ENCODE data around the gene HYAL3. TPM values are rescaled to one million over a fixed set of nuclear protein-coding genes. Genes with fewer than 3 reads are reported as not detected.

Gene HYAL3
- total and polyA plus RNA-seq, 2 of the 13 experiments (the other 11 are each of a cell fraction or from before 2014, with no cell fraction given): 5.5 to 10.4 TPM

DNA sequence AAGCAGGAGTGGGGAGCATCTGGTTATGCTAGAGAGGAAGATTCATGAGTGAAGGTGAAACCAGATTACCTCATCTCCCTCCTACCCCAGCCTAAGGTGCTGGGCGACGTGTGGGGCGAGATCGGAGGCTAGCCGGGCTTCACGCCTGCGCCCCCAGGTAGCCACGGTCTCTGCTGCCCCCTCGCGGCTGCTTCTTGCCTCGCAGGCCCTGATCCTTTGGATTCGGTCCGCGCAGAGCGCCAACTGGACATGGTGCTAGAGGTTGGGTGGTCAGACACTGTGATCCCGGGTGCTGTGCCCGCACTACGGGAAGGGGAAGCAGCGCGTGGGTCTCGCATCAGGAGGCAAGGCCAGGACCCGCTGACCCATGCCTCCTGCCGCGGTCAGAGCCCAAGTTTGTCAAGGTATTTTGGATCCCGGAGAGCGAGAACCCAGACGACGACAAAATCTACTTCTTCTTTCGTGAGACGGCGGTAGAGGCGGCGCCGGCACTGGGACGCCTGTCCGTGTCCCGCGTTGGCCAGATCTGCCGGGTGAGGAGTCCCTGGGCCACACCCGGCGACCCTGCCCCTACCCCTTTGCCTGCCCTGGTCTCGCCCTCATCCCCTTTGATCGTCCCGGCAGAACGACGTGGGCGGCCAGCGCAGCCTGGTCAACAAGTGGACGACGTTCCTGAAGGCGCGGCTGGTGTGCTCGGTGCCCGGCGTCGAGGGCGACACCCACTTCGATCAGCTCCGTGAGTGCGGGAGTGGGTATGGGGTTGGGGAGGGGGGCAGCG is 26.1 kb downstream of the HYAL3 start (continued):
- TF ChIP-seq ZNF7 (CRISPR knock-in tag; IDR thresholded peaks at IDR 0.05) (no peak), SRSF9 (IDR thresholded peaks at IDR 0.05; ENCODE audit: borderline replicate concordance, insufficient read depth, low read depth, low read length, poor library complexity, severe bottlenecking) (no peak), KAT7 (CRISPR knock-in tag; IDR thresholded peaks at IDR 0.05; ENCODE audit: borderline replicate concordance) (peak; percentile 52; the same call in 1 of the 2 replicates), KDM5B (CRISPR knock-in tag; IDR thresholded peaks at IDR 0.05; ENCODE audit: borderline replicate concordance) (peak; percentile 26; the same call in 1 of the 2 replicates), KDM3A (CRISPR knock-in tag; IDR thresholded peaks at IDR 0.05; ENCODE audit: low read depth) (peak; percentile 97), TCF7 (IDR thresholded peaks at IDR 0.05; ENCODE audit: low read depth) (no peak), HDAC2 (CRISPR knock-in tag; IDR thresholded peaks at IDR 0.05) (peak; percentile 73), SYNCRIP (IDR thresholded peaks at IDR 0.05; ENCODE audit: insufficient read depth, low read depth, low read length) (no peak), ZNF746 (CRISPR knock-in tag; IDR thresholded peaks at IDR 0.05) (peak; percentile 36; the same call in 1 of the 2 replicates), KDM4B (CRISPR knock-in tag; IDR thresholded peaks at IDR 0.05) (peak; percentile 89), RBM22 (optimal IDR thresholded peaks at IDR 0.05; ENCODE audit: low read length) (peak; percentile 80), MYC (CRISPR knock-in tag; IDR thresholded peaks at IDR 0.05; ENCODE audit: borderline replicate concordance) (no peak; the same call in 1 of the 2 replicates), ZNF224 (CRISPR knock-in tag; IDR thresholded peaks at IDR 0.05) (no peak), ARNT (IDR thresholded peaks at IDR 0.05) (no peak), ZFP1 (CRISPR knock-in tag; IDR thresholded peaks at IDR 0.05) (peak; percentile 57; the same call in 1 of the 2 replicates), ZBTB7A (CRISPR knock-in tag; IDR thresholded peaks at IDR 0.05) (peak; percentile 72; the same call in 1 of the 2 replicates), ZNF605 (CRISPR knock-in tag; IDR thresholded peaks at IDR 0.05) (no peak), KDM5A (IDR thresholded peaks at IDR 0.05; ENCODE audit: borderline replicate concordance, low read length) (0 out of 2 replicates have a peak, but pooled peaks have one; percentile 53), EEA1 (CRISPR knock-in tag; IDR thresholded peaks at IDR 0.05; ENCODE audit: borderline replicate concordance) (no peak), GABPA (IDR thresholded peaks at IDR 0.05; ENCODE audit: low read depth, low read length) (no peak), GABPA (CRISPR knock-in tag; IDR thresholded peaks at IDR 0.05; ENCODE audit: low read depth) (peak; percentile 45; the same call in 1 of the 2 replicates), ZBTB34 (CRISPR knock-in tag; IDR thresholded peaks at IDR 0.05) (no peak)
- TF ChIP-seq, protein P1, sequence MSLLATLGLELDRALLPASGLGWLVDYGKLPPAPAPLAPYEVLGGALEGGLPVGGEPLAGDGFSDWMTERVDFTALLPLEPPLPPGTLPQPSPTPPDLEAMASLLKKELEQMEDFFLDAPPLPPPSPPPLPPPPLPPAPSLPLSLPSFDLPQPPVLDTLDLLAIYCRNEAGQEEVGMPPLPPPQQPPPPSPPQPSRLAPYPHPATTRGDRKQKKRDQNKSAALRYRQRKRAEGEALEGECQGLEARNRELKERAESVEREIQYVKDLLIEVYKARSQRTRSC (CRISPR knock-in tag; IDR thresholded peaks at IDR 0.05; ENCODE audit: low read depth): no peak
- TF ChIP-seq, protein P2, sequence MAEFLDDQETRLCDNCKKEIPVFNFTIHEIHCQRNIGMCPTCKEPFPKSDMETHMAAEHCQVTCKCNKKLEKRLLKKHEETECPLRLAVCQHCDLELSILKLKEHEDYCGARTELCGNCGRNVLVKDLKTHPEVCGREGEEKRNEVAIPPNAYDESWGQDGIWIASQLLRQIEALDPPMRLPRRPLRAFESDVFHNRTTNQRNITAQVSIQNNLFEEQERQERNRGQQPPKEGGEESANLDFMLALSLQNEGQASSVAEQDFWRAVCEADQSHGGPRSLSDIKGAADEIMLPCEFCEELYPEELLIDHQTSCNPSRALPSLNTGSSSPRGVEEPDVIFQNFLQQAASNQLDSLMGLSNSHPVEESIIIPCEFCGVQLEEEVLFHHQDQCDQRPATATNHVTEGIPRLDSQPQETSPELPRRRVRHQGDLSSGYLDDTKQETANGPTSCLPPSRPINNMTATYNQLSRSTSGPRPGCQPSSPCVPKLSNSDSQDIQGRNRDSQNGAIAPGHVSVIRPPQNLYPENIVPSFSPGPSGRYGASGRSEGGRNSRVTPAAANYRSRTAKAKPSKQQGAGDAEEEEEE (CRISPR knock-in tag; IDR thresholded peaks at IDR 0.05; ENCODE audit: borderline replicate concordance): no peak
- TF ChIP-seq, protein P3, sequence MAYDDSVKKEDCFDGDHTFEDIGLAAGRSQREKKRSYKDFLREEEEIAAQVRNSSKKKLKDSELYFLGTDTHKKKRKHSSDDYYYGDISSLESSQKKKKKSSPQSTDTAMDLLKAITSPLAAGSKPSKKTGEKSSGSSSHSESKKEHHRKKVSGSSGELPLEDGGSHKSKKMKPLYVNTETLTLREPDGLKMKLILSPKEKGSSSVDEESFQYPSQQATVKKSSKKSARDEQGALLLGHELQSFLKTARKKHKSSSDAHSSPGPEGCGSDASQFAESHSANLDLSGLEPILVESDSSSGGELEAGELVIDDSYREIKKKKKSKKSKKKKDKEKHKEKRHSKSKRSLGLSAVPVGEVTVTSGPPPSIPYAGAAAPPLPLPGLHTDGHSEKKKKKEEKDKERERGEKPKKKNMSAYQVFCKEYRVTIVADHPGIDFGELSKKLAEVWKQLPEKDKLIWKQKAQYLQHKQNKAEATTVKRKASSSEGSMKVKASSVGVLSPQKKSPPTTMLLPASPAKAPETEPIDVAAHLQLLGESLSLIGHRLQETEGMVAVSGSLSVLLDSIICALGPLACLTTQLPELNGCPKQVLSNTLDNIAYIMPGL (CRISPR knock-in tag; IDR thresholded peaks at IDR 0.05; ENCODE audit: borderline replicate concordance in 1 of 2, low read depth in 1 of 2): peak; percentile 66 to 76; a peak in 3 of 4 replicates
